ENCODE data around the gene UBE2O. TPM values are rescaled to one million over a fixed set of nuclear protein-coding genes. Genes with fewer than 3 reads are reported as not detected.

Gene UBE2O
- total RNA-seq, 1 experiment from 2014 or later: 19.5 TPM

DNA sequence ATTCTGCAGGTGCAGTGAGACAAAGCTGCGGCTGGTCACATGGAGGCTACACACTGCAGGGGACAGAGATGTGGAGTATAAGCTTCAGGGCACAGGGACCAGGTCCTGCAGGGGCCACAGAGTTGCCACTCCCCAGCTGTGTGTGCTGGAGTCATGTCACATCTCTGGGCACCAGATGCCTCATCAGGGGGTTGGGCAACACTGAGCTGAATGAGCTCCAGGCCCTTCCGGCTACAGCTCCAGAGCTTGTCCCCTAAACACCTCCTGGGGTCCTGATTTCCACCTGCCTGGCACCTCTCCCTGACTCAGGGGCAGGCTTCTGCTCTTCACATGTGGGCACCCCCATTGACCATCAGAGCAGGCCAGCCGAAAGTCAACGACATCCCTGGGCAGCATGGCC is 36.1 kb downstream of the UBE2O start:
- BruUV-seq (replicated peaks): no TSS peak
- ChIA-PET POLR2A (interaction anchor here (0.7 kb wide), 1 partner anchor 35 kb away, joined by 4 read pairs; no protein-coding TSS in a partner anchor), CTCF (interaction anchor here (0.8 to 5.4 kb wide), 3 partner anchors 9 to 42 kb away, joined by 4 to 44 read pairs (median 20); no protein-coding TSS in a partner anchor)
- intact Hi-C loops (cut with micrococcal nuclease): no loop called here
- Mint-ChIP-seq H3K9me3 (ENCODE audit: unreplicated experiment) (no peaks in the 10 kb centered on the region), H3K4me3 (ENCODE audit: unreplicated experiment) (no peak overlapping the region), H3K27me3 (ENCODE audit: insufficient read depth, unreplicated experiment) (no peaks in the 10 kb centered on the region), H3K4me1 (ENCODE audit: insufficient read depth, unreplicated experiment) (no peaks in the 10 kb centered on the region), H3K36me3 (ENCODE audit: insufficient read depth, unreplicated experiment) (peaks cover 10% of the 10 kb centered on the region), H3K27ac (ENCODE audit: low read depth, unreplicated experiment) (no peak overlapping the region)
- TF ChIP-seq, protein P1, sequence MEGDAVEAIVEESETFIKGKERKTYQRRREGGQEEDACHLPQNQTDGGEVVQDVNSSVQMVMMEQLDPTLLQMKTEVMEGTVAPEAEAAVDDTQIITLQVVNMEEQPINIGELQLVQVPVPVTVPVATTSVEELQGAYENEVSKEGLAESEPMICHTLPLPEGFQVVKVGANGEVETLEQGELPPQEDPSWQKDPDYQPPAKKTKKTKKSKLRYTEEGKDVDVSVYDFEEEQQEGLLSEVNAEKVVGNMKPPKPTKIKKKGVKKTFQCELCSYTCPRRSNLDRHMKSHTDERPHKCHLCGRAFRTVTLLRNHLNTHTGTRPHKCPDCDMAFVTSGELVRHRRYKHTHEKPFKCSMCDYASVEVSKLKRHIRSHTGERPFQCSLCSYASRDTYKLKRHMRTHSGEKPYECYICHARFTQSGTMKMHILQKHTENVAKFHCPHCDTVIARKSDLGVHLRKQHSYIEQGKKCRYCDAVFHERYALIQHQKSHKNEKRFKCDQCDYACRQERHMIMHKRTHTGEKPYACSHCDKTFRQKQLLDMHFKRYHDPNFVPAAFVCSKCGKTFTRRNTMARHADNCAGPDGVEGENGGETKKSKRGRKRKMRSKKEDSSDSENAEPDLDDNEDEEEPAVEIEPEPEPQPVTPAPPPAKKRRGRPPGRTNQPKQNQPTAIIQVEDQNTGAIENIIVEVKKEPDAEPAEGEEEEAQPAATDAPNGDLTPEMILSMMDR (IDR thresholded peaks at IDR 0.05; ENCODE audit: unreplicated experiment): no peak
- DNase-seq (ENCODE audit: unreplicated experiment): no peak

DNA sequence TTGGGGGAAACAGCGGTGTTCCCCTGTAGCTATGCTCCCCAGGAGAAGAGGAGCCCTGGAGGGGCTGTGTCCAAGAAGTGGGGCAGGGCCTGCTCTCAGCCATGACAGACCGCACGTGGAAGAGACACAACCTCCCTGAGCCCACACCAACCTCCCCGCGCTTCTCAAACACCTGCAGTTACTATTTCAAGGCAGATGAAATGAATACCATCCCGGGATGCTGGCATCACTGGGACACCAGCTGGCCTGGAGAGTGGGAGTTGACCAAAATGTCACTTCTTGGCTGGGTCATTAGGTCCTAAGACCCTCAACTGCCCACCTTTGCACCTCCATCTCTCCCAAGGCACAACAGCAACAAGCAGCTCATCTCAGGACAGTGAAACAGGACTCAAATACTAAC is 36.5 kb downstream of the UBE2O start:
- H3K36me3 Mint-ChIP-seq (ENCODE audit: insufficient read depth, unreplicated experiment): peaks cover 10% of the 10 kb centered on the region
- no peaks in the 10 kb centered on the region for H3K4me1 Mint-ChIP-seq (ENCODE audit: insufficient read depth, unreplicated experiment)
- BruUV-seq (replicated peaks): no TSS peak
- TF ChIP-seq, protein P1 (IDR thresholded peaks at IDR 0.05; ENCODE audit: unreplicated experiment): no peak
- no peak overlapping the region for H3K27ac Mint-ChIP-seq (ENCODE audit: low read depth, unreplicated experiment)
- H3K27me3 Mint-ChIP-seq (ENCODE audit: insufficient read depth, unreplicated experiment): no peaks in the 10 kb centered on the region
- POLR2A ChIA-PET: interaction anchor here (0.7 kb wide), 1 partner anchor 35 kb away, joined by 4 read pairs; no protein-coding TSS in a partner anchor
- no peak overlapping the region for H3K4me3 Mint-ChIP-seq (ENCODE audit: unreplicated experiment)
- intact Hi-C loops (cut with micrococcal nuclease): no loop called here
- no peaks in the 10 kb centered on the region for H3K9me3 Mint-ChIP-seq (ENCODE audit: unreplicated experiment)
- no peak for DNase-seq (ENCODE audit: unreplicated experiment)
- CTCF ChIA-PET: interaction anchor here (0.6 to 5.4 kb wide), 3 partner anchors 9 to 19 kb away, joined by 4 to 44 read pairs (median 20); no protein-coding TSS in a partner anchor

DNA sequence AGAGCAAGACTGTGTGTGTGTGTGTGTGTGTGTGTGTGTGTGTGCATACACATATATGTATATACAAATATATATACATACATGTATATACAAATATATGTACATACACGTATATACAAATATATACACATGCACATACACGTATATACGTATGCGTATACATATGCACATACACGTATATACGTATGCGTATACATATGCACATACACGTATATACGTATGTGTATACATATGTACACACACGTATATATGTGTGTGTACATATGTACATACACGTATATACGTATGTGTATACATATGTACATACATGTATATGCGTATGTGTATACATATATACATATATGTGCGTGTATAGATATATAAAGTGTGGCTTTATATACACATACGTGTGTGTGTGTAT is 37.2 kb downstream of the UBE2O start:
- CTCF ChIA-PET: interaction anchor here (0.7 to 8.5 kb wide), 3 partner anchors 18 to 260 kb away, joined by 3 to 72 read pairs (median 44); no protein-coding TSS in a partner anchor
- TF ChIP-seq, protein P1 (IDR thresholded peaks at IDR 0.05; ENCODE audit: unreplicated experiment): no peak
- H3K9me3 Mint-ChIP-seq (ENCODE audit: unreplicated experiment): no peaks in the 10 kb centered on the region
- no peak for DNase-seq (ENCODE audit: unreplicated experiment)
- no peaks in the 10 kb centered on the region for H3K27me3 Mint-ChIP-seq (ENCODE audit: insufficient read depth, unreplicated experiment)
- no peak overlapping the region for H3K4me3 Mint-ChIP-seq (ENCODE audit: unreplicated experiment)
- POLR2A ChIA-PET: interaction anchor here (0.7 kb wide), 1 partner anchor 317 kb away, joined by 3 read pairs; no protein-coding TSS in a partner anchor
- H3K27ac Mint-ChIP-seq (ENCODE audit: low read depth, unreplicated experiment): no peak overlapping the region
- intact Hi-C loops (cut with micrococcal nuclease): no loop called here
- peaks cover 10% of the 10 kb centered on the region for H3K36me3 Mint-ChIP-seq (ENCODE audit: insufficient read depth, unreplicated experiment)
- no TSS peak for BruUV-seq (replicated peaks)
- no peaks in the 10 kb centered on the region for H3K4me1 Mint-ChIP-seq (ENCODE audit: insufficient read depth, unreplicated experiment)

DNA sequence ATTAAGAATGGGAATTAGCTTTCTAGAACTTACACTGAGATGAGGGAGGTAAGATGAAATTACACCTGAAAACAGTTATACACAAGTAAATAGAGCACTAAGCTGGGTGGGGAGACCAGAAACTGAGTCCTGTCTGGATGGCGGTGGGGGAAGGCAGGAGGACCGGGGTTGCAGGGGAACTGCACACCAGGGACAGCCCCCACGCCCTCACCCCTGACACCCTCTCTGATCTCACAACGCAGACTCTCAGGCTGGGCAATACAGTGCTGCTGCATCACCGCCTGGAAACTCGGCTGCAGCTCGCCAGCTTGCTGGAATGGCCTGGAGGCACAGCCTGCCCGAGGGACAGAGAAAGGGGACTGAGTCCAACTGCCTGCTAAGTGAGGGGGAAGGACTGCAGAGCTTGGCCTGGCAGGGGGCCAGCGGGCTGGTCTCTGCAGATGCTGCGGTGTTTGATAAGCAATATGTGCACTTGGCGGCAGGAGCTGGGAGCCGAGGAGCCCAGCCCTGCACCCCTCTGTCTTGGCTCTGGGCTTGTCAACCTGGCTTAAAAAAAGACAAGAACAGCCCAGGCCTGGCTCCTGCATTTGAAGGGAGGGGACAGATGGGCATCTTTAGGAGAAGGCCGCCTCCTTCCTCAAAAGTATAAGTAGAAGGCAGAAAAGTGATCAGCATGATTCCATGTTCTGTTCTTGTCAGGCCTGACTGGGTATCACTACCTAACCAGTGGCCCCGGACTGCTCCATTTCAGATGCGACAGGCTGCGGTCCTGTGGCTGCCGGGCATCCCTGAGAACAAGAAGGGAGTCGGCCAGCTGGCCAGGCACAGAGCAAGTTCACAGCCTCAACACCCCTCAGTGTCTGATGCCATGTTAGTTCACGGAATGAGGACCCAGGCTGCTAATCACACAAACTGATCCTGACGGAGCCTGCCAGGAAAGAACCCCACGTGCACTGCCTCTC is 38.3 kb downstream of the UBE2O start:
- H3K4me3 Mint-ChIP-seq (ENCODE audit: unreplicated experiment): no peak overlapping the region
- ChIA-PET CTCF (interaction anchor here (0.6 to 8.5 kb wide), 6 partner anchors 11 to 259 kb away, joined by 3 to 72 read pairs (median 3); no protein-coding TSS in a partner anchor), POLR2A (interaction anchor here (0.5 to 0.7 kb wide), 2 partner anchors 149 to 318 kb away, joined by 3 read pairs; no protein-coding TSS in a partner anchor)
- intact Hi-C loops (cut with micrococcal nuclease): no loop called here
- TF ChIP-seq, protein P1 (IDR thresholded peaks at IDR 0.05; ENCODE audit: unreplicated experiment): no peak
- no TSS peak for BruUV-seq (replicated peaks)
- no peak overlapping the region for H3K27ac Mint-ChIP-seq (ENCODE audit: low read depth, unreplicated experiment)
- DNase-seq (ENCODE audit: unreplicated experiment): no peak
- no peaks in the 10 kb centered on the region for H3K9me3 Mint-ChIP-seq (ENCODE audit: unreplicated experiment)
- no peaks in the 10 kb centered on the region for H3K4me1 Mint-ChIP-seq (ENCODE audit: insufficient read depth, unreplicated experiment)
- no peaks in the 10 kb centered on the region for H3K27me3 Mint-ChIP-seq (ENCODE audit: insufficient read depth, unreplicated experiment)
- peaks cover 10% of the 10 kb centered on the region for H3K36me3 Mint-ChIP-seq (ENCODE audit: insufficient read depth, unreplicated experiment)

Measured in MCF 10A (cell line).